CD4-positive, alpha-beta memory T cell (primary cell): ENCODE data around the gene LSM10. TPM values are rescaled to one million over a fixed set of nuclear protein-coding genes. Genes with fewer than 3 reads are reported as not detected.
A peak's percentile ranks its signal among the peaks of the same experiment; 100 is the strongest.

Experiments
- CTCF ChIA-PET: fragments of 350-600 bp; sonication (Branson Sonifier 250); formaldehyde crosslinking; loops from one replicate; lab custom pipeline; 2021; ENCODE audit warnings: inconsistent platforms; ENCODE audit not compliant: partially characterized antibody; lab: Charles Lee
- POLR2A ChIA-PET: fragments of 350-600 bp; sonication (Branson Sonifier 250); formaldehyde crosslinking; loops from one replicate; lab custom pipeline; 2021; ENCODE audit not compliant: partially characterized antibody; lab: Charles Lee
- DNase-seq, 5 donors: peaks; one replicate each; pipeline versions ENCODE4 v3.0.0 to v3.0.0-alpha.2; 2020 to 2022; ENCODE audit warnings: mixed read lengths in 1 of 5
- H3K27ac ChIP-seq: one replicate; pipeline ENCODE4 v1.7.0; 2013; ENCODE audit warnings: low read depth, low read length
- H3K27me3 ChIP-seq: 2 replicates; pipeline ENCODE4 v1.7.0; 2013; ENCODE audit warnings: mild to moderate bottlenecking, low read length, moderate library complexity; ENCODE audit not compliant: insufficient read depth
- H3K36me3 ChIP-seq: 2 replicates; pipeline ENCODE4 v1.7.0; 2013; ENCODE audit warnings: mild to moderate bottlenecking, low read length, moderate library complexity; ENCODE audit not compliant: insufficient read depth
- H3K4me1 ChIP-seq: 2 replicates; pipeline ENCODE4 v1.7.0; 2013; ENCODE audit warnings: mild to moderate bottlenecking, low read length, moderate library complexity; ENCODE audit not compliant: insufficient read depth
- H3K4me3 ChIP-seq, 2 donors: one replicate each; pipeline ENCODE4 v1.7.0; 2013; ENCODE audit warnings: low read length in 2 of 2, mild to moderate bottlenecking in 1 of 2
- H3K9me3 ChIP-seq, 2 donors: one replicate each; pipeline ENCODE4 v1.7.0; 2013; ENCODE audit warnings: low read length in 2 of 2, control low read depth in 1 of 2; ENCODE audit not compliant: control insufficient read depth in 1 of 2
- H3K27ac Mint-ChIP-seq, 7 donors: one replicate each; pipeline ENCODE4 v1.8.0; 2020 to 2021; ENCODE audit warnings: mixed read lengths in 7 of 7, mild to moderate bottlenecking in 6 of 7, inconsistent platforms in 3 of 7, moderate library complexity in 3 of 7
- H3K27me3 Mint-ChIP-seq, 2 donors: one replicate each; pipeline ENCODE4 v1.8.0; 2020 to 2021; ENCODE audit warnings: mixed read lengths in 2 of 2
- H3K36me3 Mint-ChIP-seq, 2 donors: one replicate each; pipeline ENCODE4 v1.8.0; 2020 to 2021; ENCODE audit warnings: mixed read lengths in 2 of 2, inconsistent platforms in 1 of 2, mild to moderate bottlenecking in 1 of 2
- H3K4me1 Mint-ChIP-seq, 4 donors: one replicate each; pipeline ENCODE4 v1.8.0; 2020 to 2021; ENCODE audit warnings: mixed read lengths in 4 of 4, mild to moderate bottlenecking in 1 of 4
- H3K4me3 Mint-ChIP-seq, 8 donors: one replicate each; pipeline ENCODE4 v1.8.0; 2020 to 2021; ENCODE audit warnings: mixed read lengths in 8 of 8, mild to moderate bottlenecking in 7 of 8, moderate library complexity in 6 of 8, inconsistent platforms in 3 of 8
- H3K9me3 Mint-ChIP-seq, 8 donors: one replicate each; pipeline ENCODE4 v1.8.0; 2020 to 2021; ENCODE audit warnings: mixed read lengths in 8 of 8, mild to moderate bottlenecking in 5 of 8, inconsistent platforms in 3 of 8, moderate library complexity in 1 of 8
- intact Hi-C: fragments of 100-400 bp; cut with micrococcal nuclease; formaldehyde crosslinking; loops from one replicate; pipeline ENCODE4 v1.15.1; 2023
- polyA plus RNA-seq, 2 donors: library from polyadenylated mRNA; unstranded; fragments of 300-500 nt; fragmentation: Illumina TruSeq; gene quantifications; one replicate each; pipeline ENCODE4 v1.2.3, GENCODE V29; 2021
- total RNA-seq, 2 experiments: library from RNA; stranded (reverse); gene quantifications; one replicate each; pipeline ENCODE4 v1.2.3, GENCODE V29; 2021

Gene LSM10
- total and polyA plus RNA-seq, 4 experiments from 2014 or later, result 51.0 to 187 (median 82.4) TPM

DNA sequence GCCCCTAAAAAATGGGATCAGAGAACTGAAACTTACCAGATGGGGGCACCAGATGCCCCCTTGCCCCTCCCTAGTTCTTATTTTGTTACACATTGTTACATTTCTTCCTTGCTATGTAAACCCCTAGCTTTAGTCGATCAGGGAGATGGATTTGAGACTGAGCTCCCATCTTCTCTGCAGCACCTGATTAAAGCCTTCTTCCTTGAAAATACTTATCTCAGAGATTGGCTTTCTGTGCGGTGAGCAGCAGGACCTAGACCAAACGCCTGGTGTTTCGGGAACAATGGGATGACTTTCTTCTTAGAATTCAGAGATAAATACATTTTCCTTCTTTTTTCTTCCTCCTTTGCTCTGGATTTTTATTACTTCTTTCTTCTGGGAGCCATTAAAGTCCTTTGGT is 16.7 kb upstream of the LSM10 start:
- Histone ChIP-seq H3K36me3 (no peaks in the 10 kb centered on the region), H3K9me3 (no peaks in the 10 kb centered on the region), H3K27ac (no peak overlapping the region), H3K4me3 (no peak overlapping the region), H3K4me1 (peaks cover 12% of the 10 kb centered on the region), H3K27me3 (no peaks in the 10 kb centered on the region)
- Mint-ChIP-seq H3K9me3 (peaks cover 0 to 6% (median 0%) of the 10 kb centered on the region in 8 donors), H3K27me3 (no peaks in the 10 kb centered on the region), H3K4me1 (peaks cover 8 to 23% (median 15%) of the 10 kb centered on the region in 4 donors), H3K4me3 (no peak overlapping the region), H3K36me3 (no peaks in the 10 kb centered on the region), H3K27ac (peak overlapping the region in 1 of 7 donors; percentile 54)
- intact Hi-C loops, result no loop called here
- ChIA-PET CTCF (no interaction called here), POLR2A (interaction anchor here (1.0 kb wide), 1 partner anchor 108 kb away, joined by 3 read pairs; no protein-coding TSS in a partner anchor)
- no peak for DNase-seq

DNA sequence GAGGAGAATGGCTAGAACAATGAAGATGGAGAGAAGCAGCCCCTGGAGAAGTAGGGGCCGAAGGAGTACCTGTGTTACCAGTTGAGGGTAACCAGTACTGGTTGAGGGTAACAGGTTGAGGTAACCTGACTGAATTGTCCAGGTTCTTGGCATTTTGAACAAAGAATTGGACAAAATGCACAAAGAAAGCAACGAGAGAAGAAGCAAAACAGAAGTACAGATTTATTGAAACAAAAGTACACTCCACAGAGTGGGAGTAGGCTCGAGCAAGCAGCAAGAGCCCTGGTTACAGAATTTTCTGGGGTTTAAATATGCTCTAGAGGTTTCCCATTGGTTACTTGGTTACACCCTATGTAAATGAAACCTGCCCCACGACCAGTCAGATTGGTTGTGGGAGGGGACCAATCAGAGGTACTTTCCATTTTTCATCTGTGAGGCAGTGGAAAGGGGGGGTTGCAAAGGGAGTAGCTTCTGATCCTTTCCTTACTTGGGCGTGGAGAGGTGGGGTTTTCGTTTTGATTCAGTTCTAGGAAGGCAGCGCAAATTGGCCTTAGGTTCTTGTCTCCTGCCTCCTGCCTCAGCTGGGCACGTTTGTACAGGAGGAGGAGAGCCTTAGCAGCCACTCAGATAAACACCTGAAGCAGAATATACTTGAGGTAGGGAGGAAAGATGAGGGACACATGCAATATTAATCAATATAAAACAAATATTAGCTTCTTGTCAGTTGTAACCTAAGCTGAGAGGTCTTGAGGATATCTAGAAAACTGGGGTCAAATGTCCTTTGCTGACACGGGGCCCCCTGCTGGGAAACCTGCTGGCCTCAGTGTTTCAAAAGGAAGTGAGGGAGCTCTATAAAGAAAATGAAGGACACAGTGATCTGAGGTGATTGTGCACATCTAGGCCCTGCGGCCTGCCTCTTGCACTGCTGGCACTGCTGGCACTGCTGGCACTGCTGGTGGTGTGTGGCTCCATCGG is 14.3 kb upstream of the LSM10 start:
- peaks cover 9% of the 10 kb centered on the region for H3K4me1 ChIP-seq
- Mint-ChIP-seq H3K27ac (peak overlapping the region in 6 of 7 donors; percentile 27 to 93 (median 88)), H3K36me3 (no peaks in the 10 kb centered on the region), H3K4me3 (peak overlapping the region in 7 of 8 donors; percentile 21 to 76 (median 51)), H3K27me3 (no peaks in the 10 kb centered on the region), H3K9me3 (peaks cover 0 to 9% (median 0%) of the 10 kb centered on the region in 8 donors), H3K4me1 (peaks cover 5 to 13% (median 11%) of the 10 kb centered on the region in 4 donors)
- no peaks in the 10 kb centered on the region for H3K27me3 ChIP-seq
- H3K9me3 ChIP-seq, result no peaks in the 10 kb centered on the region
- H3K36me3 ChIP-seq, result no peaks in the 10 kb centered on the region
- CTCF ChIA-PET, result interaction anchor here (0.6 to 1.4 kb wide), 8 partner anchors 14 to 112 kb away, joined by 3 to 10 read pairs (median 4); partner anchors contain the start of genes LSM10 and SH3D21
- DNase-seq, result peak; percentile 37 to 80 (median 41)
- H3K4me3 ChIP-seq, result no peak overlapping the region
- POLR2A ChIA-PET, result interaction anchor here (1.2 to 1.3 kb wide), 2 partner anchors 14 to 70 kb away, joined by 3 read pairs; partner anchors contain the start of gene LSM10
- intact Hi-C loops, result no loop called here
- no peak overlapping the region for H3K27ac ChIP-seq

DNA sequence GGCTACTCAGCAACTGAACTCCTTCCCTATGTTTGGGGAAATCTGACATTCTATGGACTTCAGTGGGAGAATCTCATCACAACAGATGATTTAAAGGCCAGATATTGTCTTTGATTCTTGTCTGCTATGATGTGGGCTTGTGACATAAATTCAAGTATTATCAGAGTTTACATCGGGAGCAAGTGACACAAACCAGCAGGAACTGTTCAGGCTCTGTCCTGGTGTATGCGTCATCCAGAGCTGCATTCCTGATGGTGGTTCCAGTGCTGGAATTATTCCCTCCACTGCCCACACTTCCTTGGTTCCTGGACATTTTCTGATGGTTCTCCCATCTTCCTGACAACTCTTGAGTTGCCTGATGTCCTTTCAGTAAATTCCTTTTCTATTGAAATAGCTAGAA is 10.8 kb upstream of the LSM10 start:
- H3K36me3 Mint-ChIP-seq, result no peaks in the 10 kb centered on the region
- peaks cover 0 to 9% (median 0%) of the 10 kb centered on the region in 8 donors for H3K9me3 Mint-ChIP-seq
- CTCF ChIA-PET, result no interaction called here
- H3K4me3 ChIP-seq, result no peak overlapping the region
- POLR2A ChIA-PET, result no interaction called here
- H3K27me3 ChIP-seq, result no peaks in the 10 kb centered on the region
- H3K27ac Mint-ChIP-seq, result peak overlapping the region in 1 of 7 donors; percentile 32
- no peaks in the 10 kb centered on the region for H3K36me3 ChIP-seq
- peaks cover 9% of the 10 kb centered on the region for H3K4me1 ChIP-seq
- no peak for DNase-seq
- no peak overlapping the region for H3K27ac ChIP-seq
- H3K4me3 Mint-ChIP-seq, result no peak overlapping the region
- H3K27me3 Mint-ChIP-seq, result no peaks in the 10 kb centered on the region
- H3K4me1 Mint-ChIP-seq, result peaks cover 5 to 13% (median 11%) of the 10 kb centered on the region in 4 donors
- no peaks in the 10 kb centered on the region for H3K9me3 ChIP-seq
- intact Hi-C loops, result no loop called here

DNA sequence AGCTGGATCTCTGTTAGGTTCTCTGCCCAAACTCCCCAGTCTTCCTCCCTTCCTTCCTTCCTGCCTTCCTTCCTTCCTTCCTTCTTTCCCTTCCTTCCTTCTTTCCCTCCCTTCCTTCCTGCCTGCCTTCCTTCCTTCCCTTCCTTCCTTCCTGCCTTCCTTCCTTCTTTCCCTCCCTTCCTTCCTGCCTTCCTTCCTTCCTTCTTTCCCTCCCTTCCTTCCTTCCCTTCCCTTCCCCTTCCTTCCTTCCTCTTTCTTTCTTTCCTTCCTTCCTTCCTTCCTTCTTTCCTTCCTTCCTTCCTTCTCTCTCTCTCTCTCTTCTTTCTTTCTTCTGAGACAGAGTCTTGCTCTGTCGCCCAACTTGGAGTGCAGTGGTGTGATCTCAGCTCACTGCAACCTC is 8.7 kb upstream of the LSM10 start:
- H3K27ac ChIP-seq, result no peak overlapping the region
- no peaks in the 10 kb centered on the region for H3K27me3 ChIP-seq
- no peak overlapping the region for H3K4me3 Mint-ChIP-seq
- DNase-seq, result no peak
- CTCF ChIA-PET, result interaction anchor here (2.2 kb wide), 1 partner anchor 62 kb away, joined by 10 read pairs; no protein-coding TSS in a partner anchor
- POLR2A ChIA-PET, result interaction anchor here (1.1 kb wide), 1 partner anchor 40 kb away, joined by 3 read pairs; no protein-coding TSS in a partner anchor
- peaks cover 3 to 7% (median 5%) of the 10 kb centered on the region in 4 donors for H3K4me1 Mint-ChIP-seq
- H3K4me1 ChIP-seq, result no peaks in the 10 kb centered on the region
- H3K4me3 ChIP-seq, result no peak overlapping the region
- H3K36me3 Mint-ChIP-seq, result no peaks in the 10 kb centered on the region
- H3K9me3 Mint-ChIP-seq, result peaks cover 0 to 7% (median 0%) of the 10 kb centered on the region in 8 donors
- H3K9me3 ChIP-seq, result no peaks in the 10 kb centered on the region
- peak overlapping the region; percentile 6 to 93 (median 27) for H3K27ac Mint-ChIP-seq
- intact Hi-C loops, result no loop called here
- H3K27me3 Mint-ChIP-seq, result no peaks in the 10 kb centered on the region
- no peaks in the 10 kb centered on the region for H3K36me3 ChIP-seq

DNA sequence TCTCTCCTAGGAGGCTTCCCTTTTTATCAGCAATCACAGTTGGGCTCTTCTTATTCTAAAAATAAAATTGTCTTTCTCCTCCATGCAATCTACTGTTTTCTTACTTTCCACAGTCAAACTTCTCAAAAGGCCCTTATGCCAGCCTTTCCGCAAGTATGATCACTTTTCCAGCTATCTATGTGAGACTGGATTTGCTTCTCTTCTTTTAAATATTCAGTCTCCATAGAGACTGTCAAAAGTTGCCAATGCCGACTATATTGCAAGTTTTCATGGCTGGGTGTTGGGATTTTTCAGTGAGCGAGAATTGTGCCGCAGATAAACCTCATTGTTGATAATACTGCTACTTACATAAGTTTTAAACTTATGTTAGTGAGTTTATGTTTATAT is 4.8 kb upstream of the LSM10 start:
- intact Hi-C loops, result no loop called here
- ChIA-PET CTCF (interaction anchor here (0.6 kb wide), 1 partner anchor 40 kb away, joined by 3 read pairs; no protein-coding TSS in a partner anchor), POLR2A (no interaction called here)
- H3K4me1 Mint-ChIP-seq, result peaks cover 6 to 16% (median 10%) of the 10 kb centered on the region in 4 donors
- Histone ChIP-seq H3K4me1 (peaks cover 7% of the 10 kb centered on the region), H3K27ac (no peak overlapping the region), H3K9me3 (no peaks in the 10 kb centered on the region), H3K27me3 (no peaks in the 10 kb centered on the region), H3K36me3 (no peaks in the 10 kb centered on the region), H3K4me3 (no peak overlapping the region)
- peaks cover 0 to 2% of the 10 kb centered on the region in 2 donors for H3K36me3 Mint-ChIP-seq
- no peaks in the 10 kb centered on the region for H3K27me3 Mint-ChIP-seq
- H3K4me3 Mint-ChIP-seq, result no peak overlapping the region
- peaks cover 0 to 3% (median 0%) of the 10 kb centered on the region in 8 donors for H3K9me3 Mint-ChIP-seq
- no peak for DNase-seq
- H3K27ac Mint-ChIP-seq, result peak overlapping the region in 2 of 7 donors; percentile 1 to 2

DNA sequence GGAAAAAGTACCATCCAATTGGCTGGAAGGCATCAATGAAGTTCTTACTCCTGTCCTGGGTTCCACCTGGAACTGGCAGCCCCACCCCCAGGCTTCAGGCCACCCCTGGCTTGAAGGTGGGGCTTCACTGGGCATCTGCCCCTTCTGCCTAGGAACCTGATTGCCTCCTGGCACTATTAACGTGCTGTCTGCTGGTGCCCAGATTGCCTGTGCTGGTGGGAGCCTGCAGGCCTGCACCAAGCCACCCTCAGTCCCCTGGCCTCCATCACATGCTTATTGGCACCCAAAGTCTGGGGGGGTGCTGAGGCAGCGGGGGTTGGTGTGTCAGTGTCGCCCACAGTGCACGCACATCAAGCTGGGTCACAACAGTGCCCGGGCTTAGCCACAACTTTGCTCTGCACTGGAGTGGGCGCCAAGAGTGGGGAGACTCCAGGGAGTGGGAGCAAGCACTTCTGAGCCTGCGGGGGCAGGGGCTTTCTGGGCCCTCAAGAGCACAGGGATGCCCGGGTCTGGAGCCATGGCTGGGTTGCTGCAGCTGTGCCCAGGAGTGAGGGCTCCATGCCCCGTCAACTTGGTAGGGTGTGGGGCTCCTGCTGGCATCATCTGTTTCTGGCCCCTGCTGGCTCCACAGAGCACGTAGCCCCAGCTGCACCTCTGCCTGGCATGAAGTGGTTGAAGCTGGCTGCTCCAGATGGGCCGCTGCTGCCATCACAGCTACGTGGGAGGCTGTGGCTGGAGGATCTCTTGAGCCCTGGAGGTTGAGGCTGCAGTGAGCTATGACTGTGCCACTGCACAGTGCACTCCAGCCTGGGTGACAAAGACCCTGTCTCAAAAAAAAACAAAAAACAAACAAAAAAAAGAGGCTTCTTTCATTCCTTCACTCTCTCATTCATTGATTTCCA is 4.1 kb upstream of the LSM10 start:
- no peak for DNase-seq
- no peak overlapping the region for H3K4me3 ChIP-seq
- no peaks in the 10 kb centered on the region for H3K27me3 ChIP-seq
- ChIA-PET POLR2A (interaction anchor here (0.9 kb wide), 1 partner anchor 15 kb away, joined by 3 read pairs; no protein-coding TSS in a partner anchor), CTCF (interaction anchor here (0.6 to 6.1 kb wide), 3 partner anchors 34 to 59 kb away, joined by 3 to 23 read pairs (median 5); no protein-coding TSS in a partner anchor)
- H3K9me3 ChIP-seq, result no peaks in the 10 kb centered on the region
- H3K27me3 Mint-ChIP-seq, result no peaks in the 10 kb centered on the region
- no peak overlapping the region for H3K27ac ChIP-seq
- intact Hi-C loops, result no loop called here
- H3K27ac Mint-ChIP-seq, result peak overlapping the region in 2 of 7 donors; percentile 1 to 55
- H3K4me3 Mint-ChIP-seq, result no peak overlapping the region
- H3K36me3 ChIP-seq, result no peaks in the 10 kb centered on the region
- H3K9me3 Mint-ChIP-seq, result peaks cover 0 to 2% (median 0%) of the 10 kb centered on the region in 8 donors
- H3K4me1 Mint-ChIP-seq, result peaks cover 6 to 22% (median 15%) of the 10 kb centered on the region in 4 donors
- H3K36me3 Mint-ChIP-seq, result peaks cover 0 to 6% of the 10 kb centered on the region in 2 donors
- H3K4me1 ChIP-seq, result peaks cover 11% of the 10 kb centered on the region
